Prostate gland (tissue), 2 donors: ENCODE data around the gene CEP41. TPM values are rescaled to one million over a fixed set of nuclear protein-coding genes. Genes with fewer than 3 reads are reported as not detected.

ENCODE experiments used
- DNase-seq: peaks from one replicate; pipeline ENCODE4 v3.0.0-alpha.2; 2019; ENCODE audit warnings: low spot score
- H3K27ac ChIP-seq, 2 donors: fragments of 200-600 bp; sonication (generic); 2 replicates each; pipeline ENCODE4 v1.5.1; 2017 to 2019
- H3K27me3 ChIP-seq: fragments of 200-600 bp; sonication (generic); replicated peaks from 2 replicates; pipeline ENCODE4 v1.5.1; 2019; ENCODE audit not compliant: insufficient read depth
- H3K36me3 ChIP-seq, 2 donors: fragments of 200-600 bp; sonication (generic); 1 replicate in 1 of 2; 2 replicates in 1 of 2; pipeline versions ENCODE4 v1.5.1 to v1.8.1; 2017 to 2019
- H3K4me1 ChIP-seq: fragments of 200-600 bp; sonication (generic); replicated peaks from 2 replicates; pipeline ENCODE4 v1.5.1; 2019
- H3K4me3 ChIP-seq, 2 donors: fragments of 200-600 bp; sonication (generic); 2 replicates each; pipeline ENCODE4 v1.5.1; 2017 to 2019
- H3K9me3 ChIP-seq: fragments of 200-600 bp; sonication (generic); 2 replicates; pipeline ENCODE4 v1.5.1; 2017
- CTCF ChIP-seq, 4 experiments: fragments of 200-600 bp in 2 of 4; fragments of 450-650 bp in 2 of 4; sonication (generic) in 2 of 4; IDR thresholded peaks; 1 replicate in 3 of 4; 2 replicates in 1 of 4; pipeline ENCODE4 v1.5.1; 2016 to 2019; ENCODE audit warnings: antibody characterized with exemption in 4 of 4, mild to moderate bottlenecking in 2 of 4, moderate library complexity in 2 of 4
- POLR2A ChIP-seq: fragments of 450-650 bp; IDR thresholded peaks from one replicate; pipeline ENCODE4 v1.6.1; 2016; ENCODE audit warnings: antibody characterized with exemption, mild to moderate bottlenecking
- POLR2AphosphoS5 ChIP-seq: sonication (generic); formaldehyde crosslinking; IDR thresholded peaks from one replicate; pipeline ENCODE4 v1.6.1; 2017; ENCODE audit warnings: antibody characterized with exemption
- WGBS: methylation state at CpG from one replicate; pipeline ENCODE4 v1.1.5; 2018; 5-methylcytosine and 5-hydroxymethylcytosine counted together
- intact Hi-C: fragments of 100-400 bp; cut with DNase I; formaldehyde crosslinking; loops from one replicate; pipeline ENCODE4 v1.14.2; 2022
- total RNA-seq, 2 donors: library from RNA; depleted of rRNA; stranded (reverse); fragments of >200 nt; gene quantifications; one replicate each; pipeline ENCODE4 v1.1.0, GENCODE V29; 2016

CEP41 gene
- 10 to 100 TPM in 1 of 2 donors, 1 to 10 TPM in 1; 6.6 to 16.2 TPM for total RNA-seq

GRCh38 chr7:130440527-130441365 is at the start of gene CEP41:
CEP41 (minus strand) TSS chr7:130441016; CDS start chr7:130440966, 50 bp downstream.
- Histone ChIP-seq H3K9me3 (no peaks in the 10 kb centered on the region), H3K36me3 (no peaks in the 10 kb centered on the region), H3K4me3 (peak within 1 kb of the TSS; percentile 62 to 67), H3K27me3 (no peaks in the 10 kb centered on the region), H3K27ac (peak within 1 kb of the TSS; percentile 81 to 87), H3K4me1 (no peaks in the 10 kb centered on the region)
- intact Hi-C loops: no loop called here
- no peak for TF ChIP-seq CTCF (IDR thresholded peaks at IDR 0.05)
- TF ChIP-seq POLR2A: peak; percentile 6
- TF ChIP-seq POLR2AphosphoS5: peak; percentile 75
- peak; percentile 93 for DNase-seq
- WGBS: 3% methylated on average over 54 of the region's 61 CpGs

- no peaks in the 10 kb centered on the region for H3K36me3 ChIP-seq
- H3K27ac ChIP-seq: no peak overlapping the region
- no peaks in the 10 kb centered on the region for H3K9me3 ChIP-seq
- intact Hi-C loops: no loop called here
- DNase-seq: no peak
- TF ChIP-seq POLR2AphosphoS5 (no peak), POLR2A (no peak), CTCF (IDR thresholded peaks at IDR 0.05) (no peak)
- H3K27me3 ChIP-seq: no peaks in the 10 kb centered on the region
- H3K4me1 ChIP-seq: peaks cover 4% of the 10 kb centered on the region
- 71% methylated on average over 21 of the region's 21 CpGs for WGBS
- no peak overlapping the region for H3K4me3 ChIP-seq
Measured at GRCh38 chr7:130490311-130490791, 49.5 kb upstream of the CEP41 start.

- Histone ChIP-seq H3K36me3 (no peaks in the 10 kb centered on the region), H3K27ac (no peak overlapping the region), H3K4me1 (peaks cover 4% of the 10 kb centered on the region), H3K9me3 (no peaks in the 10 kb centered on the region), H3K4me3 (no peak overlapping the region), H3K27me3 (no peaks in the 10 kb centered on the region)
- intact Hi-C loops: no loop called here
- TF ChIP-seq POLR2A: no peak
- no peak for DNase-seq
- 38% methylated on average over 10 of the region's 10 CpGs for WGBS
Measured at GRCh38 chr7:130489140-130489983, 48.5 kb upstream of the CEP41 start.

- intact Hi-C loops: no loop called here
- DNase-seq: no peak
- Histone ChIP-seq H3K27ac (peak overlapping the region in 1 of 2 donors; percentile 4), H3K9me3 (no peaks in the 10 kb centered on the region), H3K4me1 (peaks cover 4% of the 10 kb centered on the region), H3K27me3 (no peaks in the 10 kb centered on the region), H3K36me3 (no peaks in the 10 kb centered on the region), H3K4me3 (no peak overlapping the region)
- TF ChIP-seq CTCF (IDR thresholded peaks at IDR 0.05) (no peak), POLR2A (no peak), POLR2AphosphoS5 (no peak)
- WGBS: 45% methylated on average over 7 of the region's 7 CpGs
Measured at GRCh38 chr7:130488392-130489139, 47.8 kb upstream of the CEP41 start.
